GM21786 (cell line): ENCODE results near the gene DLG5.

Experiments used
- ATAC-seq: cut with Tn5 transposase; IDR thresholded peaks from one replicate; pipeline ENCODE4 v1.9.1; 2021; ENCODE audit not compliant: unreplicated experiment

The DLG5 gene

GRCh38 chr10:77944519-77944918 lies 18.0 kb upstream of the DLG5 start:
- ATAC-seq: no peak

- ATAC-seq: no peak
These were observed 16.8 kb upstream of the DLG5 start for GRCh38 chr10:77943121-77943901.

GRCh38 chr10:77941790-77942189 lies 15.2 kb upstream of the DLG5 start:
- ATAC-seq: no peak

DNA sequence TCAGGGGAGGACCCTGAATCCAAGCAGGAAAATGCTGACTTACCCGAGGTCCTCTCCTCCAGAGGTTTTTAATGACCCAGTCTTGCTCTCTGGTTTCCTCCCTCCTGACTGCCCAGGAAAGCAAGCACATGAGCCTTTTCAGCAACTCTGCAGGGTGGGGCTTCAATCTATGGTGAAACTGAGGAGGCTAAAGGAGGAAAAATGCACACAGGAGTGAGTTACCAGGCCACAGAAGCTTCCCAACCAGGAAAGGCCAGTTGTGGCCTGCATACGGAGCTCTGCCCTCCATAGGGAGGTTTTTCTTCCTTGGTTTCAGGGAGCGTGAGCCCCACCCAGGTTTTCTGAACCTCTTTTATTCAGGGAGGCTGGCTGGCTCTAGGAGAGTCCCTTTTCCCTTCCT lies 14.1 kb upstream of the DLG5 start:
- ATAC-seq: no peak

GRCh38 chr10:77940225-77940624 lies 13.7 kb upstream of the DLG5 start:
- no peak for ATAC-seq

DNA sequence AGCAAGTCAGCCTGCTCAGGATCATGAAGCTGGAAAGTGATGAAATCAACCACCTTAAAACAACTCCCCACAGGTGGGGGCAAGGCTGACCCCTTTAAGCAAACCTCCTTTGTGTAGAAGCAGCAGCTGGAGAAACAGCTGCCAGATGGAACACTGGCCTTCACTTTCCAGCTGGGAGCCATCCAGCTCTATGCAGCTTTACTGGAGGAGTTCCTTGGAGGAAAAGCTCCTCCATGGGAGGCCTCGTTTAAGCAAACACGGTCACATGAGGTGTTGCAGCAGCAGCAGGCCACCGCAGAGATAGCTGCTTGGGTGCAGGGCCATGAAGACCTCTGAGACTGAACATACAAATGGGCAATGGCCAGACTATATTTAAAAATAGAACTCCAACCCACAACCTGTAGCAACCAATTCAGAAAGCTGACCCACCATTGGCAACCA lies 13.0 kb upstream of the DLG5 start:
- ATAC-seq: no peak

- no peak for ATAC-seq
These were observed 10.4 kb upstream of the DLG5 start for GRCh38 chr10:77936697-77937567.

DNA sequence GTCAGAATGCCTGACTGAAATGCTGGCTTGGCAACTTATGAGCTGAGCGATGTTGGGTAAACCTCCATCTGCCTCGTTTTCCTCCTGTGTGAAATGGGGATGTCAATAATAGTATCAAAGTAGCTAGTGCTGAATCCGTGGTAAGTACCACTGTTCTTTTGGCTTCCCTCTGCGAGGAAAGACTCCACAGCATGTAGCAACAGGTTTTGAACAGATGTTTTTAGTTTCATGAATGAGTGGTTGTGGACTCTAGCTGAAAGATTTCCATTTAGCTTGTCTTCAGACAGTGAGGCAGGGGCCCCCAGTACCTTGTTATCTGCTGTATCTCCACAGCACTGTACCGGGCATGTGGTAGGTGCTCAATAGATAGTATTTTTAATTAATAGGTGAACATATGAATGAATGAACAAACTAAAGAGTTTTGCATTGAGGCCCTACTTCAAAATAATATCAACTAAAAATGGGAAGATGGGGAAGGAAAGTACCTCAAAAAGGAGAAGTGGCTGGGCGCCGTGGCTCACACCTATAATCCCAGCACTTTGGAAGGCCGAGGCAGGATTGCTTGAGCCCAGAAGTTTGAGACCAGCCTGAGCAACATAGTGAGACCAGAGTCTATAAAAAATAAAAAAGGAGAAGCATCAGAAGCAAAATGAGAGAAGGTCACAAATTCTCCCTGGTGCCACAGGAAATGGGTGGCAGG lies 5.6 kb upstream of the DLG5 start:
- no peak for ATAC-seq

DNA sequence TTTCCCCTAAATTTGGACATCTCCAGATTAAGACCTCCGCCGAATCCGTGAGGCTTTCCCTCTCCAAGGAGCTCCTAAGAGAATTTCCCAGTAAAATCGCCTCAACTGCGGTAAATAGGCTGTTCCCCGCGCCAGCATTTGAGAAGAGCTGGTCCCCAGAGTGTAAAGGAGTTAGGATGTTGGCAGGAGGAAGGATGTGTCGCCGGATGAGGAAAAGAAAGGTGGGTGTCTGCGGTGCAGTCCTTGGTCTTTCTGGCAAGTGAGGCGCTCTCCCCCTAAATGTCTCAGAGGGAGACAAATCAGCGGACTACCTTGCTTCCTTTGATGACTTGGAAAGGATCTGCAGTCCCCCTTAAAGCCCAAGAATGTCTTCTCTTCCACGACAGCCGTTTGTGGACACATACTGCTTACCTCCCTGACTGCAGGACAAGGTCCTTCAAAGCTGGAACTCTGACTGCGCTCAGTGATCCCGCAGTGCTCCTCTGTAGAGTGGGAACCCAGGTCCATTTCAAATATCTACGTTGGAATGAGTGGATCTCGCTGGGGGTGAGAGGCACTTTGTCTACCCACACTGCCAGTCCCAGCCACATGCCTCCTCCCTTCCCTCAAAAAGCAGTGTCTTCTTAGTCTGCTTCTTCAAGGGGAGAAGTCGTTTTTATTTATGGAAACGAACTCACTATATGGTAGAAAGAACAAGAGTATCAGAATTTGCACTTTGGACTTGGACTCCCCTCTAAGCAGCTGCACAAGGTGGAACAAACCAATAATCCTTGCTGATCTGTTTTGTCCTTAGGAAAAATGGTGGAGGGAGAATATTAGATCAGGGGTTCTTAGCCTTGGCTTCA lies 1.1 kb upstream of the DLG5 start:
- ATAC-seq: no peak

GRCh38 chr10:77925795-77926565 lies 575 bp downstream of the DLG5 start:
- ATAC-seq: peak; percentile 35

GRCh38 chr10:77925410-77925794 lies 1.2 kb downstream of the DLG5 start:
- ATAC-seq: no peak

- ATAC-seq: no peak
These were observed 3.9 kb downstream of the DLG5 start for GRCh38 chr10:77922566-77923179.

GRCh38 chr10:77922055-77922454 lies 4.5 kb downstream of the DLG5 start:
- no peak for ATAC-seq

DNA sequence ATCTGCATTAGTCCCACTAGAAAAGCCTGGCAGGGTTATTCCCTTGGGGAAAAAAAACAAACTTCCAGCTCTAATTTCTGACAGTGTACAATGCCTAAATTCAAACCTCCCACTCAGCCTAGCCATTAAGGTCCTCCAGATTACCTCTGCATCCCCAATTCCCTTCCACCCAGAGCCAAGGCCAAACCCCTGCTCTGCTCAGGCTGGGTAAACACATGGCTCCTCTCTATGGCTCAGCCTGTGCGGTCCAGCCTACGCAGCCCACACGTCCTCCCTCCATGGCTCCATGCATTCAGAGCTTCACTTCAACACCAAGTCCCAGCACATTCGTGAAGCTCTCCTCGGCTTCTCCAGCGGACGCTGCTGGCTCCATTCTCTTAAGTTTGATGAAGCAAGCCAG lies 5.2 kb downstream of the DLG5 start:
- ATAC-seq: no peak

DNA sequence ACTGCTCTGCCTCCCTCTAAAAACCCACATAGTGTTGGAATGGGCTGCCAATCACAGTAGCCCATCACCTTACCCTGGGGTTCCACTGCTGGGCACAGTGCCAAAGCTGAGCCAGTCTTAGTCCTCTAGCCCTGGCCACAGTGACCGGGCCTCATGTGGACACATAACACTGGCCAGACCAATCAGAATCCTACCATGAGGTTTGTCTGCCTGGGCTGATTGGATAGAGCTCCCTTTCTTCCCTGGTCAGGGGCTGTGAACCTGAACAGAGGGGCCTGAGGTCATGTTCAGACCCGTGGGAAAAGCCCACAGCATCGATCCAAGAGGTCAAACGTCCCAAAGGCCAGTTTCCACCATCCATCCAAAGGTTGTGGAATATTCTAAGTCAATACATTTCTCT lies 6.1 kb downstream of the DLG5 start:
- no peak for ATAC-seq

DNA sequence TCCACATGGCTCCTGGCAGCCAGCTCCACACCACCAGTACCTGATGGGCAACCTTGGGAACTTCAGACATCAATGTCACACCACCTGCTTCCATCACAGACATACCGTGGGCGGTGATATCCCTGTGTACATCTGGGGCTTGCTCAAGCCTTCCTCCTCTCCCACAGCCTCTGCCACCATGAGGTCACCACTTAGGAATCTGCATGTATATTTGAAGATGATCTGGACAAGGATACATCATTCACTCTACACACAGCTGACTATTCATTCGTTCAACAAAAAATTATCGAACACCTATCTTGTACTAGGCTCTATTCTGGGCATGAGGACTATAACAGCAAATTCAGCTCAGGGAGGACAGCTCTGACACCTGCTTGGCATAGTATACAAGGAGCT lies 6.8 kb downstream of the DLG5 start:
- ATAC-seq: no peak

DNA sequence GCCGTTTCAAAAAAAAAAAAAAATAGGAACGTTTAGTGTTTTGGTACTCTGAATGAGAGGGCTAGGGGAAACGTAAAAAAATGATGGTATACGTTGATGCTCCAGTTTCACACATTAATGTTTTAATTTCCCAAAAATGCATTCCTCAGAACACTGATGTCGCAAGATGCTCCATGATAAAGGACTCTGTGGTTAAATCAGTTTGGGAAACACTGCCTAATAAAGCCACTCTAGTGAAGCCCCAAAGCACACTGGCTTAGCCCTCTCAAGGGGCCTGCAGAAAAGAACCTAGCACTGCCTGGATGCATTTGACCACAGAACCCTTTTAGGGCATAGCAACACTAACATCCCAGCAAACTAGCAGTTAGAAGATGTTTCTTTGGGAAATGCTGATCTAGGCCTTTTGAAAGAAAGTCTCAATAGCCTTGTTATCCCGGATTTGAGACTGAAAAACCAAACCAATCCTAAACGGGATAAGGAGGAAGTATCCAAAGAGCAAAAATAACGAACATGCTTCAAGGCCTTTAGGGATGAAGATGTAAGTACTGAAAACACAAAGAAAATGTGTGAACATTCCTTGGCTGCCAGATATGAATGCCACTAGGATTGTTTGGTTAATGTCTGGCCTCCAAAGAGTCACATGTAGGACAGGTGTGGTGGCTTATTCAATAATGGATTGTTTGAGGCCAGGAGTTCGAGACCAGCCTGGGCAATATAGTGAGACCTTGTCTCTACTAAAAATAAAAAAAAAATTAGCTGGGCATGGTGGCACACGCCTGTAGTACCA lies 11.0 kb downstream of the DLG5 start:
- ATAC-seq: no peak

GRCh38 chr10:77913090-77913489 lies 13.5 kb downstream of the DLG5 start:
- no peak for ATAC-seq

- ATAC-seq: no peak
These were observed 14.0 kb downstream of the DLG5 start for GRCh38 chr10:77912576-77912975.
